Measurements from ENCODE around the gene IRF6. TPM values are rescaled to one million over a fixed set of nuclear protein-coding genes. Genes with fewer than 3 reads are reported as not detected.

IRF6 gene
- total RNA-seq, 1 experiment from 2014 or later = 35.2 TPM

DNA sequence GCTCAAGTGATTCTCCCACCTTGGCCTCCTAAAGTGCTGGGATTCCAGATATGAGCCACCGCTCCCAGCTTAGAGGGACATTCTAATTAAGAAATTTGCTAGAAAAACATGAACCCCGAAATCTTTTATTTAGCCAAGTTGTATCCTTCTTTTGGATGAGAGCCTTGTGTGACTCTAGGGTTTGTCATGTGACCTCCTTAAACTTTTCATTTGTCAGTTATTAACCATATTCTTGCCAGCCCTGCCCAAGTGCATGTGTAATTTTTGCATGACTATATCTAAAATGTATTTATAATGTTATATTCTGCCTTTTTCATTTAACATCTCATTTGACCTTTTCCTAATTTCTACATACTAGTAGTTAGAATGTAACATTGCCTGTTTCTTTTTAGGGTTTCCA, 23.8 kb upstream of the IRF6 start:
- Histone ChIP-seq H3K36me3 (ENCODE audit: control insufficient read depth in 1 of 2, insufficient read depth in 2 of 2, low read length in 2 of 2) (peaks cover 28 to 33% of the 10 kb centered on the region in 2 experiments), H3K27me3 (ENCODE audit: insufficient read depth, low read length) (no peaks in the 10 kb centered on the region), H3K27ac (ENCODE audit: low read depth, low read length) (no peak overlapping the region), H3K4me1 (ENCODE audit: control insufficient read depth in 1 of 2, insufficient read depth in 2 of 2, low read length in 2 of 2) (peaks cover 0 to 15% of the 10 kb centered on the region in 2 experiments; a peak in 1 of 4 replicates), H4K20me1 (ENCODE audit: insufficient read depth) (no peaks in the 10 kb centered on the region), H3K9me2 (ENCODE audit: insufficient read depth) (no peaks in the 10 kb centered on the region), H3K9ac (ENCODE audit: low read length) (no peak overlapping the region), H3K4me3 (replicated peaks in 1 of 2; ENCODE audit: low read depth in 1 of 2, low read length in 2 of 2) (no peak overlapping the region), H3K79me2 (ENCODE audit: insufficient read depth, low read length) (peaks cover 41% of the 10 kb centered on the region), H3K9me3 (ENCODE audit: control insufficient read depth in 1 of 2, insufficient read depth in 1 of 2, low read depth in 1 of 2, low read length in 2 of 2) (no peaks in the 10 kb centered on the region), H2AFZ (ENCODE audit: low read depth, low read length, poor library complexity, severe bottlenecking) (no peak overlapping the region), H3K4me2 (ENCODE audit: low read length) (peak overlapping the region; percentile 63; the same call in 1 of the 2 replicates)
- no TSS peak for BruUV-seq (replicated peaks)
- intact Hi-C loops (cut with micrococcal nuclease) = no loop called here
- RAD21 ChIA-PET (ENCODE audit: low non-redundant PET in 1 of 2, low total read pairs in 2 of 2, uncharacterized antibody in 2 of 2, unreplicated experiment in 2 of 2) = no interaction called here
- CTCF ChIA-PET = no interaction called here
- DNase-seq (ENCODE audit: low read depth, low spot score) (no peak), ATAC-seq (no peak)
- POLR2A ChIA-PET = no interaction called here
- TF ChIP-seq EZH2 (IDR thresholded peaks at IDR 0.05) (no peak), YY1 (IDR thresholded peaks at IDR 0.05; ENCODE audit: extremely low read depth, insufficient replicate concordance, low read depth, low read length) (no peak), TCF7L2 (IDR thresholded peaks at IDR 0.05; ENCODE audit: borderline replicate concordance, extremely low read depth, insufficient read depth, insufficient read length) (no peak), SIN3A (IDR thresholded peaks at IDR 0.05; ENCODE audit: low read depth) (no peak), JUND (IDR thresholded peaks at IDR 0.05) (no peak), RAD21 (IDR thresholded peaks at IDR 0.05; ENCODE audit: low read depth) (no peak), CBX3 (IDR thresholded peaks at IDR 0.05; ENCODE audit: low read depth) (no peak), POLR2AphosphoS5 (IDR thresholded peaks at IDR 0.05; ENCODE audit: low read depth, low read length) (no peak), CEBPB (IDR thresholded peaks at IDR 0.05; ENCODE audit: low read depth) (no peak), SP1 (IDR thresholded peaks at IDR 0.05; ENCODE audit: low read depth) (no peak), FOSL1 (IDR thresholded peaks at IDR 0.05; ENCODE audit: low read depth) (no peak), SRF (IDR thresholded peaks at IDR 0.05; ENCODE audit: low read depth) (no peak), EZH2phosphoT487 (IDR thresholded peaks at IDR 0.05; ENCODE audit: borderline replicate concordance) (no peak), ZFX (IDR thresholded peaks at IDR 0.05) (no peak)
- TF ChIP-seq, protein P1, sequence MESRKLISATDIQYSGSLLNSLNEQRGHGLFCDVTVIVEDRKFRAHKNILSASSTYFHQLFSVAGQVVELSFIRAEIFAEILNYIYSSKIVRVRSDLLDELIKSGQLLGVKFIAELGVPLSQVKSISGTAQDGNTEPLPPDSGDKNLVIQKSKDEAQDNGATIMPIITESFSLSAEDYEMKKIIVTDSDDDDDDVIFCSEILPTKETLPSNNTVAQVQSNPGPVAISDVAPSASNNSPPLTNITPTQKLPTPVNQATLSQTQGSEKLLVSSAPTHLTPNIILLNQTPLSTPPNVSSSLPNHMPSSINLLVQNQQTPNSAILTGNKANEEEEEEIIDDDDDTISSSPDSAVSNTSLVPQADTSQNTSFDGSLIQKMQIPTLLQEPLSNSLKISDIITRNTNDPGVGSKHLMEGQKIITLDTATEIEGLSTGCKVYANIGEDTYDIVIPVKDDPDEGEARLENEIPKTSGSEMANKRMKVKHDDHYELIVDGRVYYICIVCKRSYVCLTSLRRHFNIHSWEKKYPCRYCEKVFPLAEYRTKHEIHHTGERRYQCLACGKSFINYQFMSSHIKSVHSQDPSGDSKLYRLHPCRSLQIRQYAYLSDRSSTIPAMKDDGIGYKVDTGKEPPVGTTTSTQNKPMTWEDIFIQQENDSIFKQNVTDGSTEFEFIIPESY (IDR thresholded peaks at IDR 0.05; ENCODE audit: extremely low read depth, insufficient replicate concordance, low read length) = no peak
- TF ChIP-seq, protein P2, sequence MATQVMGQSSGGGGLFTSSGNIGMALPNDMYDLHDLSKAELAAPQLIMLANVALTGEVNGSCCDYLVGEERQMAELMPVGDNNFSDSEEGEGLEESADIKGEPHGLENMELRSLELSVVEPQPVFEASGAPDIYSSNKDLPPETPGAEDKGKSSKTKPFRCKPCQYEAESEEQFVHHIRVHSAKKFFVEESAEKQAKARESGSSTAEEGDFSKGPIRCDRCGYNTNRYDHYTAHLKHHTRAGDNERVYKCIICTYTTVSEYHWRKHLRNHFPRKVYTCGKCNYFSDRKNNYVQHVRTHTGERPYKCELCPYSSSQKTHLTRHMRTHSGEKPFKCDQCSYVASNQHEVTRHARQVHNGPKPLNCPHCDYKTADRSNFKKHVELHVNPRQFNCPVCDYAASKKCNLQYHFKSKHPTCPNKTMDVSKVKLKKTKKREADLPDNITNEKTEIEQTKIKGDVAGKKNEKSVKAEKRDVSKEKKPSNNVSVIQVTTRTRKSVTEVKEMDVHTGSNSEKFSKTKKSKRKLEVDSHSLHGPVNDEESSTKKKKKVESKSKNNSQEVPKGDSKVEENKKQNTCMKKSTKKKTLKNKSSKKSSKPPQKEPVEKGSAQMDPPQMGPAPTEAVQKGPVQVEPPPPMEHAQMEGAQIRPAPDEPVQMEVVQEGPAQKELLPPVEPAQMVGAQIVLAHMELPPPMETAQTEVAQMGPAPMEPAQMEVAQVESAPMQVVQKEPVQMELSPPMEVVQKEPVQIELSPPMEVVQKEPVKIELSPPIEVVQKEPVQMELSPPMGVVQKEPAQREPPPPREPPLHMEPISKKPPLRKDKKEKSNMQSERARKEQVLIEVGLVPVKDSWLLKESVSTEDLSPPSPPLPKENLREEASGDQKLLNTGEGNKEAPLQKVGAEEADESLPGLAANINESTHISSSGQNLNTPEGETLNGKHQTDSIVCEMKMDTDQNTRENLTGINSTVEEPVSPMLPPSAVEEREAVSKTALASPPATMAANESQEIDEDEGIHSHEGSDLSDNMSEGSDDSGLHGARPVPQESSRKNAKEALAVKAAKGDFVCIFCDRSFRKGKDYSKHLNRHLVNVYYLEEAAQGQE (IDR thresholded peaks at IDR 0.05; ENCODE audit: low read depth) = no peak
- TF ChIP-seq, protein P3, sequence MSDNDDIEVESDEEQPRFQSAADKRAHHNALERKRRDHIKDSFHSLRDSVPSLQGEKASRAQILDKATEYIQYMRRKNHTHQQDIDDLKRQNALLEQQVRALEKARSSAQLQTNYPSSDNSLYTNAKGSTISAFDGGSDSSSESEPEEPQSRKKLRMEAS (IDR thresholded peaks at IDR 0.05) = no peak
